Activated CD8-positive, alpha-beta memory T cell treated with anti-CD3 and anti-CD28 coated beads, Interleukin-2, amount 50 U/mL, for 24 hours (primary cell): ENCODE results near the gene DENND1C.

Experiments used
- DNase-seq: peaks from one replicate; pipeline ENCODE4 v3.0.0-alpha.2; 2020; ENCODE audit errors: extremely low read depth

The DENND1C gene

GRCh38 chr19:6424939-6425731, 56.5 kb downstream of the DENND1C start:
- peak; percentile 98 for DNase-seq

GRCh38 chr19:6424195-6424938, 57.2 kb downstream of the DENND1C start, which contains the start of gene KHSRP:
TSS of gene KHSRP (minus strand) at chr19:6424811. CDS start at chr19:6424701, 110 bp downstream.
- DNase-seq = no peak

- no peak for DNase-seq
Measured at GRCh38 chr19:6423499-6424194, 57.9 kb downstream of the DENND1C start.

- no peak for DNase-seq
Measured at GRCh38 chr19:6421075-6422014, 60.2 kb downstream of the DENND1C start.

- DNase-seq = no peak
Measured at GRCh38 chr19:6418562-6418932, 63.0 kb downstream of the DENND1C start.

- DNase-seq = no peak
Measured at GRCh38 chr19:6417713-6418561, 63.6 kb downstream of the DENND1C start.
